GM18867 (cell line): ENCODE results near the gene GPR152.

ENCODE experiments used
- ATAC-seq: cut with Tn5 transposase; IDR thresholded peaks from one replicate; pipeline ENCODE4 v1.9.1; 2021; ENCODE audit warnings: mild to moderate bottlenecking, moderate library complexity; ENCODE audit not compliant: unreplicated experiment

The GPR152 gene

GRCh38 chr11:67401495-67402191, 50.9 kb downstream of the GPR152 start, which contains the start of gene PPP1CA:
Gene PPP1CA, minus strand, starts transcription at chr11:67401858. Its CDS starts 76 bp downstream, at chr11:67401782.
- peak; percentile 57 for ATAC-seq
